HG03354 (cell line): ENCODE measurements around the gene EN2.

Experiments used
- ATAC-seq: cut with Tn5 transposase; IDR thresholded peaks from one replicate; pipeline ENCODE4 v1.9.1; 2021; ENCODE audit warnings: mild to moderate bottlenecking; ENCODE audit not compliant: unreplicated experiment, poor library complexity, severe bottlenecking

Gene EN2

GRCh38 chr7:155458111-155458877, at the start of gene EN2:
TSS of gene EN2 (plus strand) at chr7:155458129. CDS start at chr7:155458378, 249 bp downstream.
- ATAC-seq = no peak

GRCh38 chr7:155408651-155409586, 49.0 kb upstream of the EN2 start:
- no peak for ATAC-seq

GRCh38 chr7:155409980-155410379, 47.9 kb upstream of the EN2 start:
- ATAC-seq = no peak

- no peak for ATAC-seq
Observed at GRCh38 chr7:155410431-155410830, 47.5 kb upstream of the EN2 start.

GRCh38 chr7:155411718-155412415, 46.1 kb upstream of the EN2 start:
- no peak for ATAC-seq

GRCh38 chr7:155412416-155413253, 45.3 kb upstream of the EN2 start:
- peak; percentile 93 for ATAC-seq

GRCh38 chr7:155414547-155415492, 43.1 kb upstream of the EN2 start:
- no peak for ATAC-seq

- ATAC-seq = no peak
Observed at GRCh38 chr7:155416646-155417380, 41.1 kb upstream of the EN2 start.

- ATAC-seq = no peak
Observed at GRCh38 chr7:155418304-155418703, 39.6 kb upstream of the EN2 start.

GRCh38 chr7:155418941-155419755, 38.8 kb upstream of the EN2 start:
- no peak for ATAC-seq

- no peak for ATAC-seq
Observed at GRCh38 chr7:155420116-155420515, 37.8 kb upstream of the EN2 start.

- ATAC-seq = no peak
Observed at GRCh38 chr7:155422151-155422550, 35.8 kb upstream of the EN2 start.

- ATAC-seq = no peak
Observed at GRCh38 chr7:155422599-155423336, 35.2 kb upstream of the EN2 start.

- ATAC-seq = no peak
Observed at GRCh38 chr7:155423337-155424285, 34.3 kb upstream of the EN2 start.
